WTC11 (cell line): Measurements from ENCODE around the gene CHRNA4.

Source experiments
- CREB1 ChIP-seq: sonication (generic); formaldehyde crosslinking; IDR thresholded peaks from 2 replicates; pipeline ENCODE4 v1.8.0; 2023; ENCODE audit warnings: mild to moderate bottlenecking, missing genetic modification reagents
- ETV6 ChIP-seq: sonication (generic); formaldehyde crosslinking; IDR thresholded peaks from 2 replicates; pipeline ENCODE4 v1.8.1; 2022; ENCODE audit warnings: mild to moderate bottlenecking, missing genetic modification reagents
- RELA ChIP-seq: sonication (generic); formaldehyde crosslinking; IDR thresholded peaks from 2 replicates; pipeline ENCODE4 v1.8.1; 2022; ENCODE audit warnings: missing genetic modification reagents, mild to moderate bottlenecking, borderline replicate concordance
- TP53 ChIP-seq: sonication (generic); formaldehyde crosslinking; IDR thresholded peaks from 2 replicates; pipeline ENCODE4 v1.8.1; 2023; ENCODE audit warnings: mild to moderate bottlenecking, missing genetic modification reagents
- ZNF263 ChIP-seq: sonication (generic); formaldehyde crosslinking; IDR thresholded peaks from 2 replicates; pipeline ENCODE4 v1.8.1; 2022; ENCODE audit warnings: low read depth, mild to moderate bottlenecking, moderate library complexity, missing genetic modification reagents
- ZNF396 ChIP-seq: fragments of 250-450 bp; sonication (Bioruptor Pico); IDR thresholded peaks from 2 replicates; pipeline ENCODE4 v1.8.0; 2021; ENCODE audit warnings: mild to moderate bottlenecking, moderate library complexity, borderline replicate concordance
- ZNF423 ChIP-seq: fragments of 250-450 bp; sonication (Bioruptor Pico); IDR thresholded peaks from 2 replicates; pipeline ENCODE4 v2.1.2; 2022; ENCODE audit warnings: mild to moderate bottlenecking, moderate library complexity
- TF ChIP-seq, protein P1 (sequence below): sonication (generic); formaldehyde crosslinking; IDR thresholded peaks from 2 replicates; pipeline ENCODE4 v1.8.1; 2023; ENCODE audit warnings: mild to moderate bottlenecking, missing genetic modification reagents, moderate library complexity
- TF ChIP-seq, protein P2 (sequence below): fragments of 200-600 bp; IDR thresholded peaks from 2 replicates; pipeline ENCODE4 v1.8.0; 2022; ENCODE audit warnings: antibody characterized with exemption
- TF ChIP-seq, protein P3 (sequence below): sonication (generic); formaldehyde crosslinking; IDR thresholded peaks from 2 replicates; pipeline ENCODE4 v1.8.0; 2022; ENCODE audit warnings: mild to moderate bottlenecking, missing genetic modification reagents

DNA sequence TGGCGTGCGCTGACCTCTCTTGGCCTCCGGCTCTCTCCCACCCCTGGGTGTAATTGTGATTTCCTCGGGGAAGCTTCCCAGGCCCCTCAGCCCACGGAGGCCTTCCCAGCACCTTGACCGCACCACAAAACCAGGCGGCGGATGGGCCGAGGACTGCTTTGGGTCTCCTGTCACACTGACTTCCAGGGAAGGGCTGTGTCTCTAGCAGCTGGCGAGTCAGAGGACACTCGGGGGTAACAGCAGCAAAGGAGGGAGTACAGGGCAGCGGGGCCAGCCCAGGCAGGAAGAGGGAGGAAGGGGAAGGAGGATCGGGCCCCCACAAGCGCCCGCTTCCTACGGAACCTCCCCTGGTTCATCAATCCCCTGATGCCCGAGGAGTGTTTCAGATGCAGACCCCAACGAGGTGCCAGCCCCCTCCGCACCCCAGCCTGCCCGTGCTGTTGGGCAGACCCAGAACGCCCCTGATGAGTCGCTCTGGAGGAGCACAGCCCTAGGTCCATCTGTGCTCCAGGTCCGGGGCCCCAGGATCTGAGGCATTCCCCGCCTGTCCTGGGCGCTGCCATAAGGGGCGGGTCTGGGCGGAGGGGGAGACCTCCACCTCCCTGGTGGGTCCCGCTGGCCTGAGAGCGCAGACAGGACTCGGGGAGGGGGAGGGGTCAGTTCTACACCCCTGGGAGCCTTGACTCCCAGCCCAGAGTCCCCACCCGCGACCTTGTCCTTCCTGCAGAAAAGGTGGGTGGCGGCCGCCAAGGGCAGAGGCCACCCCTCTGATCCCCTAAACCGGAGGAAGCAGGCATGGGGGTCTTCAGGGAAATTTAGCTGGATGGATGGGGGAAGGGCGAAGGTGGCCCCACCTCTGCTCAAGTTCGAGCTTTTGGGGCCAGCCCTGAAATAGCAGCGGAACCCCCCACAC lies 956 bp downstream of the CHRNA4 start:
- no peak for TF ChIP-seq ZNF396
- no peak for TF ChIP-seq ZNF263
- TF ChIP-seq, protein P1, sequence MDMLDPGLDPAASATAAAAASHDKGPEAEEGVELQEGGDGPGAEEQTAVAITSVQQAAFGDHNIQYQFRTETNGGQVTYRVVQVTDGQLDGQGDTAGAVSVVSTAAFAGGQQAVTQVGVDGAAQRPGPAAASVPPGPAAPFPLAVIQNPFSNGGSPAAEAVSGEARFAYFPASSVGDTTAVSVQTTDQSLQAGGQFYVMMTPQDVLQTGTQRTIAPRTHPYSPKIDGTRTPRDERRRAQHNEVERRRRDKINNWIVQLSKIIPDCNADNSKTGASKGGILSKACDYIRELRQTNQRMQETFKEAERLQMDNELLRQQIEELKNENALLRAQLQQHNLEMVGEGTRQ (CRISPR knock-in tag), result no peak
- no peak for TF ChIP-seq ZNF423 (CRISPR knock-in tag)
- TF ChIP-seq CREB1 (CRISPR knock-in tag), result no peak
- TF ChIP-seq, protein P2, sequence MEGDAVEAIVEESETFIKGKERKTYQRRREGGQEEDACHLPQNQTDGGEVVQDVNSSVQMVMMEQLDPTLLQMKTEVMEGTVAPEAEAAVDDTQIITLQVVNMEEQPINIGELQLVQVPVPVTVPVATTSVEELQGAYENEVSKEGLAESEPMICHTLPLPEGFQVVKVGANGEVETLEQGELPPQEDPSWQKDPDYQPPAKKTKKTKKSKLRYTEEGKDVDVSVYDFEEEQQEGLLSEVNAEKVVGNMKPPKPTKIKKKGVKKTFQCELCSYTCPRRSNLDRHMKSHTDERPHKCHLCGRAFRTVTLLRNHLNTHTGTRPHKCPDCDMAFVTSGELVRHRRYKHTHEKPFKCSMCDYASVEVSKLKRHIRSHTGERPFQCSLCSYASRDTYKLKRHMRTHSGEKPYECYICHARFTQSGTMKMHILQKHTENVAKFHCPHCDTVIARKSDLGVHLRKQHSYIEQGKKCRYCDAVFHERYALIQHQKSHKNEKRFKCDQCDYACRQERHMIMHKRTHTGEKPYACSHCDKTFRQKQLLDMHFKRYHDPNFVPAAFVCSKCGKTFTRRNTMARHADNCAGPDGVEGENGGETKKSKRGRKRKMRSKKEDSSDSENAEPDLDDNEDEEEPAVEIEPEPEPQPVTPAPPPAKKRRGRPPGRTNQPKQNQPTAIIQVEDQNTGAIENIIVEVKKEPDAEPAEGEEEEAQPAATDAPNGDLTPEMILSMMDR, result no peak
- TF ChIP-seq, protein P3, sequence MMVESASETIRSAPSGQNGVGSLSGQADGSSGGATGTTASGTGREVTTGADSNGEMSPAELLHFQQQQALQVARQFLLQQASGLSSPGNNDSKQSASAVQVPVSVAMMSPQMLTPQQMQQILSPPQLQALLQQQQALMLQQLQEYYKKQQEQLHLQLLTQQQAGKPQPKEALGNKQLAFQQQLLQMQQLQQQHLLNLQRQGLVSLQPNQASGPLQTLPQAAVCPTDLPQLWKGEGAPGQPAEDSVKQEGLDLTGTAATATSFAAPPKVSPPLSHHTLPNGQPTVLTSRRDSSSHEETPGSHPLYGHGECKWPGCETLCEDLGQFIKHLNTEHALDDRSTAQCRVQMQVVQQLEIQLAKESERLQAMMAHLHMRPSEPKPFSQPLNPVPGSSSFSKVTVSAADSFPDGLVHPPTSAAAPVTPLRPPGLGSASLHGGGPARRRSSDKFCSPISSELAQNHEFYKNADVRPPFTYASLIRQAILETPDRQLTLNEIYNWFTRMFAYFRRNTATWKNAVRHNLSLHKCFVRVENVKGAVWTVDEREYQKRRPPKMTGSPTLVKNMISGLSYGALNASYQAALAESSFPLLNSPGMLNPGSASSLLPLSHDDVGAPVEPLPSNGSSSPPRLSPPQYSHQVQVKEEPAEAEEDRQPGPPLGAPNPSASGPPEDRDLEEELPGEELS (CRISPR knock-in tag), result no peak
- no peak for TF ChIP-seq ETV6 (CRISPR knock-in tag)
- TF ChIP-seq RELA (CRISPR knock-in tag), result no peak
- no peak for TF ChIP-seq TP53
